GM19035 (cell line): Measurements from ENCODE around the gene RABGAP1.
"Not testable (repeated sequence)": the region's sequence is repeated elsewhere in the genome, so short reads cannot be mapped to it uniquely, and the experiment has no call there.

Source experiments
- ATAC-seq: cut with Tn5 transposase; IDR thresholded peaks from one replicate; pipeline ENCODE4 v1.9.1; 2021; ENCODE audit not compliant: unreplicated experiment

Gene RABGAP1

DNA sequence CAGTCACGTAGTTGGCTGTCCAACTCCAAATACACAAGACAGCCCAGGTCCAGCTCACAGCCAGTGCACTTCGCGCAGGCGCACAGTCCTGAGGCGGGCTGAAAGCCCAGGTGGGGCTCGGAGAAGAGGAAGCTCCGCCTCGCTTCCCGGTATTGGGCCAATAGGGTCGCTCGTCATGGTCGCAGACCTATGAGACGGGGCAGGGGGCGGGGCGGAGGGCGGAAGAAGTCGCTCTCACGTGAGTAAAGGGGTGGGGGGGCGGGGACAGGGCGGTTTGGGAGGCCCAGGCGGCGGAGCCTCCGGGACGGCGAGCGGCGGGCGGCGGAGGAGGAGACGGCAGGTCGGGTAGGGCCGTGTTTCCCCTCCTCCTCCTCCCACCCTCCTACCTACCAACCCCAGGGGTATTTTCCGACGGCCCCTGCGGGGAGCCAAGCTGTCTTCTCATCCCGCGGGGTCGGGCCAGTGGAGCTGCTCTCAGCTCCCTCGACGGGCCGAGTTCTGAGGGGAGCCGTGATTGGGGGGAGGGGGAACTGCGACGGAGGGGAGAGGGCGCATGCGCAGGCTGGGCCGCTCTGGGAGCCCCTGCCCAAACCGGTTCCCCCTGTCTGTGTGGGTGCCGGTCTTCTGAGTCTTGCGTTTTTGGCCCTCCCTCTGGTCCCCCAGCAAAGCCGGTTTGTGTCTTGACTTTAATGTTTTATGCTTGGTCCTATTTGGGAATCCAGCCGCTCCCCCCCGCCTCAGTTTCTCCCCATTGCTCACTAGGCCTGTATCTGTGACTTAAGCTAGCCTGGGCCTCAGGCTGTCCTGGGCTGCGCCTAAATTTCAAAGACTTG is at the start of gene RABGAP1:
Gene RABGAP1, plus strand, starts transcription at position 272 of the 833 bp plus-strand sequence. CDS start 16,040 bp downstream, outside the sequence.
- ATAC-seq, result peak; percentile 98

DNA sequence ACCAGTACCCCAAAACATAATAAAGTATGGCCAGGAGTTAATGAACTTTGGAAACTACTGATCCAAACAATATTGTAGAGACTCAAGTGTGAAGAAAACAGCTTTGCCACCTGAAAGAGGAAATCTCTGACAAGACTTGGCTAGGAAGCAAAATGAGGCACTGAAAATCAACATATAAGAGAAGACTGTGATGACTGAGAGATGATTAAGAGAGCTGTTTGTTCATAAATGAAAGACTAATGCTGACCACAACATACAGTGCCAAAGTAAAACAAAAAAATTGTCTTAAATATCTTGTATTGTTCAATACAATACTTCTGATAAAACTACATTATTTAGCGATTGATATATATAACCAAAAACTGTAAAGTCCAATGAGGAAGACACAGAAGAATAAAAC is 42.9 kb upstream of the RABGAP1 start:
- no peak for ATAC-seq

DNA sequence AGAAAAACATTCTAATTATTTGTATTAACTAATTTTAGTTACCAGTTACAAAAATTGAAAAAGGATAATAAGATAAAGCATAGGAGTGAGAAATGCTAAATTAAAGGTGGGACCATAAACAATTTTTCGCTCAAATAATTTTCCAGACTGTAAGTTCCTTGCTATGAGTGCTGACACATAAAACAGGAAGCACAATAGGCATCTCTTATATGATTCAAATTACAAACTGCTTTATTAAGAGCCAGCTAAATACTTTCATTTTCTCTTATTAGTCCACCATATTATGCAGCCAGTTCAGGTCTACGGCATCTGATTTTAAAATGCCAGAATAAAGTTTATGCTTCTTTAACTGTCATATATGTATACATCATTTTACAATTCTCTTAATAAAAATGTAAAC is 40.0 kb upstream of the RABGAP1 start:
- no peak for ATAC-seq

DNA sequence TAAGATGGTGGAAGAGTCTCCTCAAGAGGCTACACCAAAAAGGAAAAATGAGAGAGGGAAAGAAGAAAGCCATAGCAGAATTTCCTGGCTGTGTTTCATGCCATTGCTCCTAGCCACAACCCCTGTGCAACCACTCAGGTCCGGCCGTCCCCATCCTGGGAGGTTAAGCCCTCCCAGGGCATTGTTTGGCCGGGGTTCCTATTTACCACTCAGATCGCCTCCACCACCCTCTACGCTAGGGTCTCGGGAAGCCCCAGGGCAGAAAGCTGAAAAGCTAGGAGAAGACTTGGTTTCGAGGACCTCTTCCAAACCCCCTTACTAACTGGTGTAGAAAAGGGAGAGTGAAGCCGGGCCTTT is 36.4 kb upstream of the RABGAP1 start:
- ATAC-seq, result peak; percentile 23

DNA sequence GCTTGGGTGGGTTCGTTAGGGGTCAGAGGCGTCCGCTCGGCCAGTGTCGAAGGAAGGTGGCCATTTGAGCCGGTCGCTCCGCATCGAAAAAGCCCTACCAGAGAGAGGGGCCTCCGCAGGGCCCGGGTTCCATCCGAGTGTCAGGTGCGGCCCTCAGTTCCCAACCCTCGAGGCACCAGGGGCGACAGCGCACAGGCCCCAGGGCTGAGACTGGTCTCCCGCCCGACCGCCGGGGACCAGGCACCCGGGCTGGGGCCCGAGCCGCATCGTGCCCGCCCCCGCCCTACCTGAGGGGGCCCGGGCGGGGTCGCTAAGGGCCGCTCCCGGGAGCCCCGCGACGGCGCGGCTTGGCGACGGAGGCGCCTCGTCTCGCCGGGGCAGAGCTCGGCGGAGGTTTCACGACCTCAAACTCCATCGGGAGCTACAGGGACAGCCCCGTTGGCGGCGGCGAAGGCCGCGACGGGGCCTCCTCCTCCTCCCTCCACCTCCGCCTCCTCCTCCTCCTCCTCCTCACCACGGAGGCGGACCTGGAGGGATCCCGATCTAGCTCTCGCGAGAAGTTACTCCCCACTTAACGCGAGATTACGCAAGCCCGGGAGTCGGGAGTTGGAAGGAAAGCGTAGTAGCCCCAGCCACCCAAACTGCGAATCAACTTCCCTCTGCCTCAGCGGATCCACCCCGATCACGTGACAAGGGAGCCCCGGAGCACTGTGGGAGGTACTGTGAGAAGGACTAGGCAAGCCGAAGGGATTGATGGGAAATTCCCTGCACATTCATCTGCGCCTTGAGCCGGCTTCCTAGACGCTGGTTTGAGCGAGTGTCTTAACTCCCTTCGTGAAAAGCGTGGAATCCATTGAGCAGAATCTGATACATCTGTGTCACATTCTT is 35.8 kb upstream of the RABGAP1 start, which contains the start of gene RC3H2:
Gene RC3H2, minus strand, starts transcription at position 537 of the 888 bp plus-strand sequence. CDS start 7,850 bp downstream, outside the sequence.
- peak; percentile 88 for ATAC-seq

DNA sequence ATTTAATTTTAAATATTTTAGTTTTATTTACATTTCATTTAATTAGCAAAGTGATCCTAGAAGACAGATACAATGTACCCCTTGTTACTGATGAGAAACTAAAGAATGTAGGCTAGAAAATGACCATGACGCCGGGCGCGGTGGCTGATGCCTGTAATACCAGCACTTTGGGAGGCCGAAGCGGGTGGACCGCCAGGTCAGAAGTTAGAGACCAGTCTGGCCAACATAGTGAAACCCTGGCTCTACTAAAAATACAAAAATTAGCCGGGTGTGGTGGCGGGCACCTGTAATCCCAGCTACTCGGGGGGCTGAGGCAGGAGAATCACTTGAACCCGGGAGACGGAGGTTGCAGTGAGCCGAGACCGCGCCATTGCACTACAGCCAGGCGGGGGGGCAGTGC is 34.7 kb upstream of the RABGAP1 start:
- not testable (repeated sequence) for ATAC-seq

DNA sequence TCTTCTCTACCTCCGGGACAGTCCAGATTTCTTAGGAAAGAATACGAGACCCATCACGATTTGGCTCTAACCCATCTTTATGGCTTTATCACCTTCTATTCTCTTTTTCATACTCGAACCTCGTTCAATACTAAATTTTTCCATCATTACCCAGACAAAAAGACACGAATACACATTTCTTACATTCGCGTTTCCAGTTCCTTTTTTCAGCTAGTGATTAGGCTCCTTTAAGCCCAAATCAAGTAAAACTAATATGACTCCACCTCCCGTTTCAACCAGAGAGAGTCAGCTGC is 28.2 kb upstream of the RABGAP1 start:
- no peak for ATAC-seq

DNA sequence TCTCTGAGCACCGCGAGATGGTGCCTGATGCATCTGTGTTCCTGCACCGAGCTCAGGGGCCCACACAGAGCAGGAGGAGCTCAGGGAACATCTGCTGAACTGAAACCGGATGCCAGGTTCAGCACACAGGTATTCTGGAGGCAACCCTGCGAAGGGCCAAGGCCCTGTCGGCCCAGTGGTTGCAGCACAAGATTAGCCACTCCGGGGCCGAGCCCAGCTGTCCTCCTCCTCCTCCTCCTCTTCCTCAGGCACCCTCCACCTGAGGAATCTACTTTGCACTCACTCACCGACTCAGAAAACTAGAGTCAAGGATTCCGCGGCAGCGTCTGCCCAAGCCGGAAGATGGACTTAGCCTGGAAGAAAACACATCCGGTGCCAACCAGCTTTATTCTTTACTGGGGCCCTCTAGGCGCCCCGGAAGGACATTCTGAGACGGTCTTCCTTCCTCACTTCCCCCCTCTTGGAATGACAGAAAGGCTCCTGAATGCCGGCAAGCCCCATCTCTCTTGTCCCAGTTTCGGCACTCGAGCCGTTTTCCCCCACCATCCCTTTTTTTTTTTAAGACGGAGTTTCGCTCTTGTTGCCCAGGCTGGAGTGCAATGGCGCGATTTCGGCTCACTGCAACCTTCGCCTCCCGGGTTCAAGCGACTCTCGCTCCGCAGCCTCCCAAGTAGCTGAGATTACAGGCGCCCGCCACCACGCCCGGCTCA is 27.7 kb upstream of the RABGAP1 start, which contains the start of gene ZBTB6:
Gene ZBTB6, minus strand, starts transcription at position 360 of the 710 bp plus-strand sequence. CDS start 1,251 bp downstream, outside the sequence.
- ATAC-seq, result peak; percentile 96

DNA sequence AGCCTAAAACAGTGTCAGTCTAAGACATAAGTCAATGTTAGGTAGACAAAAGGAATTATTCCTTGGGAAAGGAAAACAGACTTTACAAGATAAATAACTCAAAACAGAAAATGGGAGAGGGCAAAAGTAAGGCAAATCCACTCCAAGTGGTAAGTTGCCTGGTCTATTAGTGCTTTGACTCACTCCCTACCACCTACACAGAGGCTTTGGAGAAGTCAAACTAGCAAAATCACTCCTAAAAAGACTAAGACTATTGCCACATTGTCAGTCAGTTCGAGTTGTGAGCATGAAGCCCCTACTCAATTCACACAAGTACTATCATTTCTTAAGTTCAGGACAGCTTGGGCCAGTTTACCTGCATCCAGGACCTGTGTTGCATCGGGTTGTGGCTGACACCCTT is 22.5 kb upstream of the RABGAP1 start:
- no peak for ATAC-seq

DNA sequence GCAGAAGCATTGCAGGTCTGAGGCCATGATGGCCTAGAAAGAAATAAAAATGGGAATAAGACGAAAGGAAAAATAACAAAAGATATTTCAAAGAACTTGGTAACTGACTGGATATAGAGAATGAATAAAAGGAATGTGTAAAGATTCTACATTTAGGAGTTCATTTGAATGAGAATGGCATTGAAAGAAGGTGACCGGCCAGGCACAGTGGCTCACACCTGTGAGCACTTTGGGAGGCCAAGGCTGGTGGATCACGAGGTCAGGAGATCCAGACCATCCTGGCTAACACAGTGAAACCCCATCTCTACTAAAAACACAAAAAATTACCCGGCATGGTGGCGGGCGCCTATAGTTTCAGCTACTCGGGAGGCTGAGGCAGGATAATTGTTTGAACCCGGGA is 18.1 kb upstream of the RABGAP1 start:
- ATAC-seq, result no peak

DNA sequence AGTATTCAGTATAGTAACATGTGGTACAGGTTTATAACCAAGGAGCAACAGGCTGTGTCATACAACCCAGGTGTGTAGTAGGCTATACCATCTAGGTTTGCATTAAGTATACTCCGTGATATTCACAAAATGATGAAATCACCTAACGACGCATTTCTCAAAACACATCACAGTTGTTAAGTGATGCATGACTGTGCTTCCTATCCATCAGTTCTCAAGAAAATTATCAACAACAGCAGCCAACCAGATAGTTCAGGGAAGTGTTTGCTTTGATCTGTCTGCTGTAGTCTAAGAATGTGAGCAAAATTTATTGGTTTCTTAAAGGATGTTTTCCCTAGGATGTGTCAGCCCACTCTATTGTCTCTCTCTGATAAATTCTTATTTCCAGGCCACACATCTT is 16.9 kb upstream of the RABGAP1 start:
- ATAC-seq, result no peak

DNA sequence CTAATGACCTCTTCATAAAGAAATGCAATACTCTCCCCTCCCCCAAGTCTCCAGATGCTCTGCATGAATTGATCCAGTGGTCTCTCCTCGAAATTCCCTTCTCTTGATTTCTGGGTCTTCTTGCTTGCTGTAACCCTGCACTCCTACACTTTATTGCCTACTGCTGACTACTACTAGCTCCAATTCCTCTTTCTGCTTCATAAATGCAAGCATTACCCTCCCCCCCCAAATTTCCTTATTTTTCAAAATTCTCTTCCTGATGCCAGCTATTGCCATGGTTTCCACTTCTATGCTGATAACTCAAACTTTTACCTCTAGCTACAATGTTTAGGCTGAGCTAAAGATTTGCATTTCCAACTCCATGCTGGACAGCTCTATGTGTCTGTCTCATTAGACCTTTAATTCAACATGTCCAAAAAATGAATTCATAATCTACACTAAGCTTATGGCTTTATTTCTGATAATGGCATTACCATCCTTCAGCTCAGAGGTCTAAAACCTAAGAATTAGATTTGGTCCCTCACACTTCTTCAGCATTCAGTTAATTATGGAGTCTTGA is 10.9 kb upstream of the RABGAP1 start:
- no peak for ATAC-seq

DNA sequence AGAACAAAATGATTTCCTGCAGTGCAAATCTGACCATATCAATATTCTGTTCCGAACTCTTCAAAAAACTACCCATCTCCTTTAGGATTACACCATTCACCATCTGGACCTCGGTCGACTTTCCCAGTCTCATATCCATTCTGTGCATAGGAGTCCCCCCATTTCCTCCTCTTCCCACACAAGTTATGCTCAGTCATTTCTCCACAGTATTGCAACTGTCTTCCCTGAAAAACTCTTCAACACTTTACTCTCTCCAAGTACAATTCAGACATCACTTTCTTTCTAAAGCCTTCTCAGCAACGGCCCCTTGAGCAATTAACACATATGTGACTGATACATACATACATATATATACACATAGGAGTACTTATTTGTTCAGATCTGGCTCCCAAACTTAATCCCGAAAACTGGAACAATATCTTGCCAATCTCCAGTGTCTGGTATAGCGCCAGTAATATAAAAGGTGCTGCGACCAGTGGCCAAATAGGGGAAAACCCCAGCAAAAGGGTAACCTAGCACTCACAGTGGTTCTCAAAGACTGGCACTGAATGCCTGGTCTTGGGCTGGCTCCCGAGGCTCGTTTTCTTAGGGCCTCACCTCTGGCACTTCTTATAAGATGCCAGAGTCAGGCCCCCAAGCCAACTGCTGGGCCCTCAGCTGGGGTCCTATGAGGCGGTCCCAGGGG is 10.1 kb upstream of the RABGAP1 start:
- no peak for ATAC-seq

DNA sequence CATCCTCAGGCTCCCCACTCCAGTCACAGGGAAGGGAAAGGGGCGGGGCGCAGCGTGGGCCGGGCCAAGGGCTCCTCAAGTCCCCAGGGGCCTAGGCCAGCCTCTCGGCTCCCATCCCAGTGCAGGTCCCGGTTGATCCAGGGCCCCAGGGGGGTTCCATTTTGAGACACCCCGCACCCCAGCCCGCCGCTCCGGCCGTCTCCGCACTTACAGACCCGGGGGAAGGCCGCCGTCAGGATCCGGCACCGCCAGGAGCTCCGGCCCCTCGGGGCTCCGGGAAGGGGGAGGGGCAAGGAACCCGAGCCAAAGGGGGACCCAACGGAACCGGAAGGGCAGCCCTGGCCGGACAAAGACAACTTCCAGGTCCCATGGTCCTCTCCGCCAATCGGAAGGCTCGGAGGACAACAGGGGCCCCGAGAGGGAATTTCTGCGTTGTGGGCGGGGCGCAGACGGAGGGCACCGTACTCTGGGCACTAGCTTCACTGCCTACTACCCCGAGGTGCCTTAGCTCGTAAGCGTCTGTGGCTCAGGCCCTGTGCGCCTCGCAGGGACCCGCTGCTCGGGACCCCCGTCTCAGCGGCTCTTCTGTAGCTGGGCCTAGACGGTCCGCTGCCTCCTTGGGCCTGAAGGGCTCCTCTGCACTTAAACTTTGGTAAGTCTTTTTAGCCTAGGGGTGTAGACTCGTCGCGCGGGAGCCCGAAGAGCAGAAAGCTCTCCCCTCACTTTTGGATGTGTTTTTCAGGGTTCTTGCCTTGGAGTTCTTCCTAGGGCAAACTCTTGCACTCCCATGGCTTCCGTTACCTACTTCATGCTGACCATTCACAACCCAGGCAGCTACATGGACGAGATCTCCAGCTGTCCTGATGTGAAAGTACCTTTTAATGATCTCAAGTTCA is 9.3 kb upstream of the RABGAP1 start, which contains the start of gene ZBTB26:
Gene ZBTB26, minus strand, starts transcription at position 287 of the 896 bp plus-strand sequence. CDS start 11,578 bp downstream, outside the sequence.
- ATAC-seq, result peak; percentile 92

DNA sequence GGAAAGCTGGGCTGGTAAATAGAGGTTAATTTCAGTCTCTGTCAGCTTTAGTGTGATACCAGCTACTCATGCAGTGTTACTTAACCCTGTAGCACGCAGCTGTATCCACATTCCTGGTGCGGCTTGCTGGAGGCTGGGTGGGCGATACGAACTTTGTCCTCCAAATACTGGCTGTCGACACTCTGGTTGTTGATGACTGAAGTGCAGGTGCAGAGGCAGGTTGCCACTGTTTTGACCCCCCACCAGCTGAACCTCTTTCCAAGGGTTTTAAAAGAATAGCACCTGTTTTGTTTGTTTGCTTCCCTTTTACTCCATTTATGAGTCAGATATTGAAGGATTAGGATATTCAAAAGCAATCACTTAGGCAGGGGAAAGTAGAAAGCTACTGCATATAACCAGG is 4.4 kb upstream of the RABGAP1 start:
- ATAC-seq, result no peak

DNA sequence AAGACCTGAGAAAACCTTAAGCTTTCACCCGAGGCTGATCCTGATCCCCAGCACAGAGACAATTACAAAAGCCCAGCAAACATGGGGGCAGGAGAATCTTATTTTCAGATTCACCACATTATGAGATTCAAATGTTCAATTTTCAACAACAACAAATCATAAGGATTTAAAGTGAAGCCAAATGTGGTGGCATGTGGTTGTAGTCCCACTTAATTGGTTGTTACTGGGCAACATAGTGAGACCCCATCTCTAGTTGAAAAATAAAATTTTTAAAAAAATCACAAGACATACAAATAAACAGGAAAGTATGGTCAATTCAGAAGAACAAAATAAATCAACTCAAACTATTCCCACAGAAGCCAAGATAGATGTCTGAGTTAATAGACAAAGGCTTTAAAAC is 3.9 kb upstream of the RABGAP1 start:
- no peak for ATAC-seq

DNA sequence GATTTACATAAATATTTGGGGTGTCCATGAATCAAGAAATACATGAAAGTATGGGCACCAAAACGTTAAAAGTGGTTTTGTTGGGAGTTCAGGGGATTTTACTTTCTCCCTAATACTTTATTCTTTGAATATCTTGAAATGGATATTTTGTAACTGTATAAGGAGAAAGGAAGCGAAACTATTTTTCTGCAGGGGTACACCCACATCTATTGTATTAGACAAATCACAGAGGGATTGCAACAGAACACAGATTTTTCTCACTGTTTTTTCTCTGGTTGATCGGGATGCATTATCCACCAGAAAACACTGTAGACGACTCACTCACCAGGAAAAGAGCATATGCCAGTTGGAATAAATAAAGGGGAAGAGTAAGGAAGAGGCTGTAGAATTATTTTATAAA is 1.2 kb upstream of the RABGAP1 start:
- no peak for ATAC-seq

DNA sequence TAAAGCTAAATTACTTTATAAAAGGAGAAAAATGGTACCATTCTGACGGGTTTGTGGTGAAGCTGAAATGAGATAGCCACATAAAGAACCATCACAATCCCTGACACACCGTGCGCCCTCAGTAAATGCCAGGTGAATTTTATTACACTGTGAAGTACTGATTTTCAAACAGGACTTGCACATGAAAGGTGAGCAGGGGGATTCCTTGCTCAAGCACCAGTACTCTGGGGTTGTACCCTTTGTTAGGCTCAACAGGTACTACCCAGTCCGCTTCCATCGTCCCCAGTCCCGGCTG is 419 bp upstream of the RABGAP1 start:
- no peak for ATAC-seq

DNA sequence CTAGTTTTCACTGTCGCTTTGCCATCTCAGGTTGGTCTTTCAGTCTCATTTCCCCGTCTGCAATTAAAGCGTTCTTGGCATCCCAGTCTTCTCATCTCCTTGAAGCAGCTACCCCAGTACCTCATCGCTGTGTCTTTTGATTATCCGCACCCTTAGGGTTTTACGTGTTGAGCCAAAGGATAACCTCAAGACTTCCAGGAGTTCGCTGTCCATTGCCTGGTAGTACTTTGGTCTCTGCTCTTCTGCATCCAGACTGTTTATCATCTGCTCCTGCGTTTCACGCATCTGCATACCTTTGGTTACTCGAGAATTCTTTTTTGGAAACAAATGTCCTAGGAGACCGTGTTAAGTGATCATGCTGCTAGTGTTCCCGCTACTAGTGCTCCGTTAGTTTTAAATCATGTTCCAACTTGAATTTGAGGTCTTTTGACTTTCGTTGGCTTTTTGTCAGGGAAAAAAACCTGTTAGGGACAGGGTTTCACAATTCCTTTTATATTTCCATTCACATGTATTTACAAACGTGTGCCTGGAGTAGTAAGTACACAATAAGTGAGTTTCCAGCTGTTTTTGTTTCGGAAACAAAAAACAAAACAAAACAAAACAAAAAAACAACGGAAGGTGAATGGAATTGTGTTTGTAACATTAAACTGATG is 888 bp downstream of the RABGAP1 start:
- ATAC-seq, result no peak
